Mucosa of descending colon (tissue), 3 donors: ENCODE data around the gene POU6F2. TPM values are rescaled to one million over a fixed set of nuclear protein-coding genes. Genes with fewer than 3 reads are reported as not detected.

Experiments used
- ATAC-seq: fragments of 200-7000 bp; cut with Tn5 transposase; one replicate; pipeline ENCODE4 v1.9.1; 2020; ENCODE audit warnings: mild to moderate bottlenecking, moderate library complexity
- DNase-seq, 3 donors: peaks; one replicate each; pipeline ENCODE4 v3.0.0-alpha.2; 2020
- H3K36me3 ChIP-seq: fragments of 200-600 bp; one replicate; pipeline ENCODE4 v1.8.0; 2021; ENCODE audit warnings: low read depth, mild to moderate bottlenecking
- H3K4me1 ChIP-seq: fragments of 200-600 bp; one replicate; pipeline ENCODE4 v1.8.0; 2021; ENCODE audit warnings: low read depth, mild to moderate bottlenecking
- H3K4me3 ChIP-seq: fragments of 200-600 bp; one replicate; pipeline ENCODE4 v1.8.0; 2021; ENCODE audit warnings: mild to moderate bottlenecking
- H3K9me3 ChIP-seq: fragments of 200-600 bp; one replicate; pipeline ENCODE4 v1.8.0; 2021; ENCODE audit warnings: mild to moderate bottlenecking
- intact Hi-C, 2 donors: fragments of 100-400 bp; cut with DNase I in 1 of 2; cut with micrococcal nuclease in 1 of 2; formaldehyde crosslinking; loops; one replicate each; pipeline versions ENCODE4 v1.11.0 to v1.11.1; 2022; cut with DNase I, micrococcal nuclease
- total RNA-seq, 3 donors: library from RNA; stranded (reverse); fragmentation: NEBNext Ultra II Directional in 2 of 3; extraction: Animal tissue kit (Norgen Biotek cat#: 25700) in 2 of 3; gene quantifications; one replicate each; pipeline versions ENCODE4 v1.2.1 to v1.2.4, GENCODE V29; 2021 to 2023
- TF ChIP-seq, protein P1 (sequence below): fragments of 200-600 bp; IDR thresholded peaks from one replicate; pipeline ENCODE4 v1.8.0; 2022; ENCODE audit warnings: antibody characterized with exemption, mild to moderate bottlenecking
- donor health status: DM: no; HTN: no; CAD: no; lungs with moderate emphysema.
- donor health status: DM: no; HTN: no; CAD: no.
- donor health status: DM: no; HTN: yes; CAD: no.

Gene POU6F2
- total RNA-seq, 3 donors from 2014 or later = 0.90 TPM; not detected in 2

DNA sequence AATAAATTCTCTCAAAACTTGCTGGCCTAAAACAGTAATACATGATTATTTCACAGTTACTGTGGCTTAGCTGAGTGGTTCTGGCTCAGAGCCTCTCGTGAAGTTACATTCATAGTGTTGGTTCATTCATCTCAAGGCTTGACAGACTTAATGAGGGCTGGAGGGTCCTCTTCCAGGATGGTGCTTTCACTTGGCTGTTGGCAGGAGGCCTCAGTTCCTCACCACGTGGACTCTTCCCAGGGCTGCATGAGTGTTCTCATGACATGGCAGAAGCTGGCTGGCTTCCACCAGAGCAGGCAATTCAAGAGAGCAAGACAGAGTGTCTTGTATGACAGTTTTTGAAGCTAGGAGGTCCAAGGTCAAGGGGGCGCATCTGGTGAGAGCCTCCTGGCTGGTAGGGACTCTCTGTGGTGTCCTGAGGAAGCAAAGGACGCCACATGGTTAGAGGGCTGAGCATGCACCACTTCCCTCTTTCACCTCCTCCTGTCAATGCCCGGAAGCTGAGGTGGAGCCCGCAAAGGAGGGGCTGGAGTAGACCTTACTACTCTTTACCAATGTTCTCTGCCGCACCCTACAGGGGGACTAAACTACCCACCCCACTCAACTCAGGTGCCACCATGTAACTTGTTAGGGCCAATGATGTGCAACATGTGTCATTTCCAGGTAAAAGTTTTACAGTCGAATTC, 530.3 kb downstream of the POU6F2 start:
- DNase-seq (no peak), ATAC-seq (no peak)
- TF ChIP-seq, protein P1, sequence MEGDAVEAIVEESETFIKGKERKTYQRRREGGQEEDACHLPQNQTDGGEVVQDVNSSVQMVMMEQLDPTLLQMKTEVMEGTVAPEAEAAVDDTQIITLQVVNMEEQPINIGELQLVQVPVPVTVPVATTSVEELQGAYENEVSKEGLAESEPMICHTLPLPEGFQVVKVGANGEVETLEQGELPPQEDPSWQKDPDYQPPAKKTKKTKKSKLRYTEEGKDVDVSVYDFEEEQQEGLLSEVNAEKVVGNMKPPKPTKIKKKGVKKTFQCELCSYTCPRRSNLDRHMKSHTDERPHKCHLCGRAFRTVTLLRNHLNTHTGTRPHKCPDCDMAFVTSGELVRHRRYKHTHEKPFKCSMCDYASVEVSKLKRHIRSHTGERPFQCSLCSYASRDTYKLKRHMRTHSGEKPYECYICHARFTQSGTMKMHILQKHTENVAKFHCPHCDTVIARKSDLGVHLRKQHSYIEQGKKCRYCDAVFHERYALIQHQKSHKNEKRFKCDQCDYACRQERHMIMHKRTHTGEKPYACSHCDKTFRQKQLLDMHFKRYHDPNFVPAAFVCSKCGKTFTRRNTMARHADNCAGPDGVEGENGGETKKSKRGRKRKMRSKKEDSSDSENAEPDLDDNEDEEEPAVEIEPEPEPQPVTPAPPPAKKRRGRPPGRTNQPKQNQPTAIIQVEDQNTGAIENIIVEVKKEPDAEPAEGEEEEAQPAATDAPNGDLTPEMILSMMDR = no peak
- H3K4me1 ChIP-seq = no peaks in the 10 kb centered on the region
- no peak overlapping the region for H3K4me3 ChIP-seq
- H3K36me3 ChIP-seq = no peaks in the 10 kb centered on the region
- H3K9me3 ChIP-seq = no peaks in the 10 kb centered on the region
- intact Hi-C loops = no loop called here

DNA sequence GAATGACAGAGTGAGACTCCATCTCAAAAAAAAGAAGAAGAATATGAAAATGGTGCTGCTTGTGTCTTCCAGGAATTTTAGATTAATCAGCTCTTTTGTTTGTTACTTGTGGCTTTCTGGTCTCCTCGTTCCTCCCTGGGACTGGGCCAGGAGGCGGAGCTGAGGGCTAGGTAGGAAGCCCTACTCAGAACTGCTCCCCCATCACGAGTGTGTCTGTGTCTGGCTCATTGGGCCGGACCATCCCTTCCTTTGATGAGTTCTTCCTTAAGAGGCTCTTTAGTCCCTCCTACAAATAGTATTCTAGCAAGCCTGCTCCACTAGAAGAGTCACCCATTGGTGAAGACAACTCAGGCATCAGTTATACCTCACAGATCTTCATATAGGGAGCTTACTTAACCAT, 531.7 kb downstream of the POU6F2 start:
- TF ChIP-seq, protein P1 = no peak
- intact Hi-C loops = no loop called here

DNA sequence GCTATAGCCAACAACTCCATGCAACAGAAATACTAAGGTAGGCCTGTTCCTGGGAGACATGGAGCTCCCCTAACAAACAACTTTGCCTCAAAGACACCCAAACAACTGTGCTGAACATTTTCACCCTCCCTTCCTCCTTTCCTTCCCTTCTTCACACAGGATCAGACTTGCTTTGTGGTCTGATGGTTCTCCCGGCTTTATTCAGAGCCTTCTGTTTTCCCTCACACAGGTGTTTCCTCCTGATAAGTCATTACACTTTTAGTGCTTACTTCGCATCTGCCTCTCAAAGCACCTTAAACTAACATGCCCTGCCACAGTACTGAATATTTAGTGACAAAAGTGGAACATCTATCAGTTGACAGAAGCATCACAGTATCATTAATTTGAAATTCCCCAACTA, 532.2 kb downstream of the POU6F2 start:
- TF ChIP-seq, protein P1 = no peak
- no peaks in the 10 kb centered on the region for H3K9me3 ChIP-seq
- DNase-seq = no peak
- intact Hi-C loops = no loop called here
- H3K4me3 ChIP-seq = no peak overlapping the region
- no peaks in the 10 kb centered on the region for H3K36me3 ChIP-seq
- H3K4me1 ChIP-seq = no peaks in the 10 kb centered on the region
- ATAC-seq = no peak

More for the DNA sequence above, 531.7 kb downstream of the POU6F2 start:
- Histone ChIP-seq H3K4me3 (no peak overlapping the region), H3K9me3 (no peaks in the 10 kb centered on the region), H3K4me1 (no peaks in the 10 kb centered on the region), H3K36me3 (no peaks in the 10 kb centered on the region)
- DNase-seq (no peak), ATAC-seq (no peak)

DNA sequence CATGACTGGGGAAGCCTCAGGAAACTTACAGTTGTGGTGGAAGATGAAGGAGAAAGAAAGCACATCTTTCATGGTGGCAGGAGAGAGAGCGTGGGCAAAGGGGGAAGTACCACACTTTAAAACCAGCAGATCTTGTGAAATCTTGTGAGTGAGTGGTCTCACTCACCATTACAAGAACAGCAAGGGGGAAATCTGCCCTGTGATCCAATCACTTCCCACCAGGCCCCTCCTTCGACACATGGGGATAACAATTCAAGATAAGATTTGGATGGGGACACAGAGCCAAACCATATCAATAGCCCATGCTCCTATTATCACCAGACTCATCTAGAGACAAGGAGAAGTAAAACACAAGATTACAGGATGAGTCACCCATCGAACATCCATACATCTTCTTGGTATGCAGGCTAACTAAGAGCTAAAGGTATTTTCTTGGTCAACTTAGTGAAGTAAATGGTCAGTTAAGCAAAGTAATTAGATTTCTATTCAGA, 533.2 kb downstream of the POU6F2 start:
- DNase-seq (no peak), ATAC-seq (no peak)
- Histone ChIP-seq H3K36me3 (no peaks in the 10 kb centered on the region), H3K4me3 (no peak overlapping the region), H3K9me3 (no peaks in the 10 kb centered on the region), H3K4me1 (no peaks in the 10 kb centered on the region)
- TF ChIP-seq, protein P1 = no peak
- intact Hi-C loops = no loop called here

DNA sequence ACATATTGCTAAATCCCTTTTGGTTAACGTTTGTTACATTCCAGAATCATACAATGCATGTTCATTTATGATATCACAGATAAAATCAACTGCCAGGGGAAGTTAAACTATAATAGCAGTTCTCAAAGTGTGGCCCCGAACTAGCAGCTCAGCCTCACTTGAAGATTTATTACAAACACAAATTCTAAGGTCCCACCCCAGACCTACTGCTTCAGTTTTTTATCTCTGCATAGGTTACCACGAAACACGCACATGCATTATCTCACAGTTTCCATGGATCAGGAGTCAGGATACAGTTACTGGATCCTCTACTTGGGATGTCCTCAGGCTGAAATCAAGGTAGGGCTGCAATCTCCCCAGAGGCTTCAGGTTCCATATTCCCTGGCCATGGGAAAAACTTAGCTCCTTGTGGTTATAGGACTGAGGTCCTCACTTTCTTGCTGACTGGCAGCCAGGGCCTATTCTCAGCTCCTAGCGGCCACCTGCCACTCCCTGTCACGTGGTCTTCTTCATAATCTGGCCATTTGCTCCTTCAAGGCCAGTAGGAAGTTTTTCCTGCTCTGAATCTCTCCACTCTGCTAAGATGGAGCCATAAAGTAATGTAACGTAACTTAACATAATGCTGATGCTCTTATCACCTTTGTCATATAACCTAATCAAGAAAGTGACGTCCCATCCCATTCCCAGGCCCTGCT, 538.0 kb downstream of the POU6F2 start:
- DNase-seq = no peak
- no peak for ATAC-seq
- TF ChIP-seq, protein P1 = no peak
- Histone ChIP-seq H3K9me3 (no peaks in the 10 kb centered on the region), H3K4me3 (no peak overlapping the region), H3K4me1 (peaks cover 2% of the 10 kb centered on the region), H3K36me3 (no peaks in the 10 kb centered on the region)
- intact Hi-C loops = no loop called here
